Measurements from ENCODE around the gene MYL5. TPM values are rescaled to one million over a fixed set of nuclear protein-coding genes. Genes with fewer than 3 reads are reported as not detected.

MYL5 gene
- polyA plus RNA-seq, 3 donors = 4.2 to 12.6 (median 7.2) TPM

DNA sequence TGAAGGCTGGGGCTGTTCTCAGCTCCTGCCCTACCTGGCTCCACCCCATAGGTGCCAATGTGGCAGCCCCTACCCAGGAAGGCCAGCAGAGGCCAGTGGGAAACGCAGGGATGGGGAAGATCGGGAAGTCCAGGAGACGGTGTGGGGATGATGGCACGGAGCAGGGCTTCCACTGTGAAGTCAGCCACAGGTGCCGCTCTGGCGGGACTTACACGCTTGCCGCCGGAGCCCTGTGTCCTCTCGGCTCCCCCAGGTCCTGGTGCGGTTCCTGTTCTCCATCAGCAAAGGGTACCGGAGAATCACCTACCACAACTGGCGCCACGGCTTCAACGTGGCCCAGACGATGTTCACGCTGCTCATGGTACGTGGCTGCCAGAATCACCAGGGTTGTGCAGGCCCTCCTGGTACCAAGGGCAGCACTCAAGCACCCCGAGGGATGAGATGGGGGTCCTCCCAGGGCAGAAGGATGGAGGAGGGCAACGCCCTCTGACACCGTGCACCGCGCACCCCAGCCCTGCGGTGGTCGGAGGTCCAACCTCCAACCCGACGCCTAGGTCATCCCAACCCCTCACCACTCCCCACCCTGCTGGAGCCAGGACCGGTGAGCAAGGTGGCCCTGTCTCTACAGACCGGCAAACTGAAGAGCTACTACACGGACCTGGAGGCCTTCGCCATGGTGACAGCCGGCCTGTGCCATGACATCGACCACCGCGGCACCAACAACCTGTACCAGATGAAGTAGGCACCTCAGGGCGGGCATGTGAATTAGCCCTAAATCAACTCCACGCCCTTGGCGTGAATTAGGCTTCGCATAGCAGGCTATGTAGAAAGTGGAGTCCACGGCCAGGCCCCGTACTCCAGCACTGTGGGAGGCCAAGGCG, 12.2 kb upstream of the MYL5 start:
- Histone ChIP-seq H3K4me1 (ENCODE audit: control insufficient read depth in 1 of 2, insufficient read depth in 2 of 2, low read length in 2 of 2) (peaks cover 11 to 15% of the 10 kb centered on the region in 2 donors), H3K27me3 (ENCODE audit: control insufficient read depth in 2 of 2, insufficient read depth in 2 of 2, low read length in 2 of 2) (no peaks in the 10 kb centered on the region), H3K4me3 (replicated peaks in 1 of 3; ENCODE audit: low read depth in 2 of 3, low read length in 3 of 3) (no peak overlapping the region), H3K27ac (ENCODE audit: low read depth in 1 of 2, low read length in 2 of 2) (no peak overlapping the region), H4K20me1 (ENCODE audit: insufficient read depth, low read length) (no peaks in the 10 kb centered on the region), H3K9me3 (replicated peaks in 1 of 2; ENCODE audit: control insufficient read depth in 1 of 2, insufficient read depth in 1 of 2, low read length in 2 of 2) (peaks cover 0 to 9% of the 10 kb centered on the region in 2 donors), H3K9ac (ENCODE audit: insufficient read depth, low read length, poor library complexity, severe bottlenecking) (no peak overlapping the region), H3K4me2 (replicated peaks; ENCODE audit: extremely low read depth, low read length, poor library complexity, severe bottlenecking) (no peak overlapping the region), H3K79me2 (ENCODE audit: insufficient read depth, low read length) (no peaks in the 10 kb centered on the region), H3K36me3 (replicated peaks in 1 of 2; ENCODE audit: control insufficient read depth in 1 of 2, insufficient read depth in 2 of 2, low read length in 2 of 2) (no peaks in the 10 kb centered on the region), H2AFZ (ENCODE audit: insufficient read depth, low read depth, low read length, poor library complexity, severe bottlenecking) (no peak overlapping the region)
- H3K36me3 Mint-ChIP-seq = no peaks in the 10 kb centered on the region
- H3K4me1 Mint-ChIP-seq = peaks cover 10% of the 10 kb centered on the region
- intact Hi-C loops (cut with micrococcal nuclease) = no loop called here
- H3K27ac Mint-ChIP-seq = no peak overlapping the region
- 96% methylated on average over 31 of the region's 42 CpGs for WGBS (ENCODE audit: insufficient coverage)
- TF ChIP-seq, protein P1, sequence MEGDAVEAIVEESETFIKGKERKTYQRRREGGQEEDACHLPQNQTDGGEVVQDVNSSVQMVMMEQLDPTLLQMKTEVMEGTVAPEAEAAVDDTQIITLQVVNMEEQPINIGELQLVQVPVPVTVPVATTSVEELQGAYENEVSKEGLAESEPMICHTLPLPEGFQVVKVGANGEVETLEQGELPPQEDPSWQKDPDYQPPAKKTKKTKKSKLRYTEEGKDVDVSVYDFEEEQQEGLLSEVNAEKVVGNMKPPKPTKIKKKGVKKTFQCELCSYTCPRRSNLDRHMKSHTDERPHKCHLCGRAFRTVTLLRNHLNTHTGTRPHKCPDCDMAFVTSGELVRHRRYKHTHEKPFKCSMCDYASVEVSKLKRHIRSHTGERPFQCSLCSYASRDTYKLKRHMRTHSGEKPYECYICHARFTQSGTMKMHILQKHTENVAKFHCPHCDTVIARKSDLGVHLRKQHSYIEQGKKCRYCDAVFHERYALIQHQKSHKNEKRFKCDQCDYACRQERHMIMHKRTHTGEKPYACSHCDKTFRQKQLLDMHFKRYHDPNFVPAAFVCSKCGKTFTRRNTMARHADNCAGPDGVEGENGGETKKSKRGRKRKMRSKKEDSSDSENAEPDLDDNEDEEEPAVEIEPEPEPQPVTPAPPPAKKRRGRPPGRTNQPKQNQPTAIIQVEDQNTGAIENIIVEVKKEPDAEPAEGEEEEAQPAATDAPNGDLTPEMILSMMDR (IDR thresholded peaks at IDR 0.05) = no peak
- H3K27me3 Mint-ChIP-seq (ENCODE audit: low read depth in 3 of 3) = peaks cover 3 to 8% (median 4%) of the 10 kb centered on the region in 3 donors
- peaks cover 0 to 19% (median 14%) of the 10 kb centered on the region in 7 donors for H3K9me3 Mint-ChIP-seq
- peak overlapping the region in 1 of 2 donors; percentile 77 for H3K4me3 Mint-ChIP-seq
- DNase-seq = no peak

DNA sequence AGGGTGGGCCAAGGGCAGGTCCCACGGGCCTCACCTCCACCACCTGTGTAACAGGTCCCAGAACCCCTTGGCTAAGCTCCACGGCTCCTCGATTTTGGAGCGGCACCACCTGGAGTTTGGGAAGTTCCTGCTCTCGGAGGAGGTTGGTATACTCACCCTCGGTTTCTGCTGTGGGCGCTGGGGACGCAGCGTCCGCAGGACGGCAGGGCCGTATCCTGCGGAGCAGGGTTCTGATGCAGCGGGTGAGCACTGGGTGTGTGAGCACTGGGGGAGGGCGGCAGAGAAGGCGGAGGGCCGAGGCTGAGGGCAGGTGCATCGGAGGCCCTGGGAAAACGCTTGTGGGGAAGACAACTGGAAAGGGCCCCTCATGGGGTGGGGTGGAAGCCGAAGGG, 11.3 kb upstream of the MYL5 start:
- Histone ChIP-seq H3K4me1 (ENCODE audit: control insufficient read depth in 1 of 2, insufficient read depth in 2 of 2, low read length in 2 of 2) (peaks cover 11 to 15% of the 10 kb centered on the region in 2 donors), H3K36me3 (replicated peaks in 1 of 2; ENCODE audit: control insufficient read depth in 1 of 2, insufficient read depth in 2 of 2, low read length in 2 of 2) (no peaks in the 10 kb centered on the region), H3K27ac (ENCODE audit: low read depth in 1 of 2, low read length in 2 of 2) (peak overlapping the region in 1 of 2 donors; percentile 83), H3K9ac (ENCODE audit: insufficient read depth, low read length, poor library complexity, severe bottlenecking) (peak overlapping the region; percentile 87), H3K4me3 (replicated peaks in 1 of 3; ENCODE audit: low read depth in 2 of 3, low read length in 3 of 3) (peak overlapping the region; percentile 67 to 81 (median 75)), H3K4me2 (replicated peaks; ENCODE audit: extremely low read depth, low read length, poor library complexity, severe bottlenecking) (peak overlapping the region; percentile 89), H3K9me3 (replicated peaks in 1 of 2; ENCODE audit: control insufficient read depth in 1 of 2, insufficient read depth in 1 of 2, low read length in 2 of 2) (peaks cover 0 to 6% of the 10 kb centered on the region in 2 donors), H3K79me2 (ENCODE audit: insufficient read depth, low read length) (no peaks in the 10 kb centered on the region), H2AFZ (ENCODE audit: insufficient read depth, low read depth, low read length, poor library complexity, severe bottlenecking) (peak overlapping the region; percentile 88), H4K20me1 (ENCODE audit: insufficient read depth, low read length) (no peaks in the 10 kb centered on the region), H3K27me3 (ENCODE audit: control insufficient read depth in 2 of 2, insufficient read depth in 2 of 2, low read length in 2 of 2) (no peaks in the 10 kb centered on the region)
- intact Hi-C loops (cut with micrococcal nuclease) = no loop called here
- H3K4me3 Mint-ChIP-seq = peak overlapping the region; percentile 77 to 90
- peak overlapping the region in 2 of 7 donors; percentile 41 to 63 for H3K27ac Mint-ChIP-seq
- 47% methylated on average over 17 of the region's 20 CpGs for WGBS (ENCODE audit: insufficient coverage)
- peaks cover 4 to 8% (median 5%) of the 10 kb centered on the region in 3 donors for H3K27me3 Mint-ChIP-seq (ENCODE audit: low read depth in 3 of 3)
- peaks cover 0 to 15% (median 11%) of the 10 kb centered on the region in 7 donors for H3K9me3 Mint-ChIP-seq
- H3K36me3 Mint-ChIP-seq = no peaks in the 10 kb centered on the region
- peaks cover 10% of the 10 kb centered on the region for H3K4me1 Mint-ChIP-seq
- TF ChIP-seq, protein P1 (IDR thresholded peaks at IDR 0.05) = no peak
- DNase-seq = no peak

Measured in CD14-positive monocyte (primary cell).